ENCODE results near the gene OSBPL9. TPM values are rescaled to one million over a fixed set of nuclear protein-coding genes. Genes with fewer than 3 reads are reported as not detected.

The OSBPL9 gene
- total and polyA plus RNA-seq, 10 of the 15 experiments (the other 5 are each of a cell fraction or from before 2014, with no cell fraction given) = 25.9 to 156 (median 108) TPM

GRCh38 chr1:51731998-51732397, 115.1 kb downstream of the OSBPL9 start (continued):
- no peak for TF ChIP-seq TAF1 (IDR thresholded peaks at IDR 0.05; ENCODE audit: borderline replicate concordance, low read depth, low read length)
- no peak for TF ChIP-seq CBFB (IDR thresholded peaks at IDR 0.05; ENCODE audit: low read depth)
- no peak for TF ChIP-seq SRF (IDR thresholded peaks at IDR 0.05; ENCODE audit: low read depth in 2 of 2, low read length in 2 of 2)
- no peak for TF ChIP-seq SMARCA5 (IDR thresholded peaks at IDR 0.05)
- TF ChIP-seq RFX5 (IDR thresholded peaks at IDR 0.05; ENCODE audit: low read depth, low read length) = no peak
- TF ChIP-seq TCF12 (IDR thresholded peaks at IDR 0.05; ENCODE audit: low read depth, low read length) = no peak
- no peak for TF ChIP-seq MTA3 (IDR thresholded peaks at IDR 0.05; ENCODE audit: borderline replicate concordance, low read length)
- TF ChIP-seq BCL11A (IDR thresholded peaks at IDR 0.05; ENCODE audit: low read depth, low read length) = no peak
- no peak for TF ChIP-seq KAT2A (conservative IDR thresholded peaks at IDR 0.05; ENCODE audit: control insufficient read depth, low read depth, low read length)

GRCh38 chr1:51732701-51733425, 116.0 kb downstream of the OSBPL9 start:
- CTCF ChIA-PET = interaction anchor here (1.0 to 2.9 kb wide), 10 partner anchors 8 to 297 kb away, joined by 3 to 21 read pairs (median 4); no protein-coding TSS in a partner anchor
- SMC1A ChIA-PET (ENCODE audit: uncharacterized antibody, unreplicated experiment) = interaction anchor here (0.9 to 11.5 kb wide), 13 partner anchors 8 to 227 kb away, joined by 3 to 154 read pairs (median 4); no protein-coding TSS in a partner anchor
- H3K27me3 ChIP-seq (replicated peaks in 1 of 2; ENCODE audit: control insufficient read depth in 2 of 2, insufficient read depth in 2 of 2, low read length in 1 of 2) = no peaks in the 10 kb centered on the region
- 82% methylated on average over 4 of the region's 4 CpGs for WGBS (ENCODE audit: insufficient coverage, insufficient replicate concordance, low lambda C conversion rate, missing lambda C conversion rate)
- peaks cover 16% of the 10 kb centered on the region for H3K4me1 ChIP-seq (ENCODE audit: control insufficient read depth, insufficient read depth, low read length)
- no TSS peak for BruUV-seq (replicated peaks)
- H3K4me2 ChIP-seq (ENCODE audit: control insufficient read depth, insufficient read depth) = peak overlapping the region; percentile 63
- peak overlapping the region; percentile 41 for H3K4me3 ChIP-seq
- in situ Hi-C loops (cut with MboI) (no loop called here), intact Hi-C loops (cut with micrococcal nuclease; ENCODE audit: unreplicated experiment) (loop anchor here (10.0 kb wide), 2 partner anchors 108 to 218 kb away; partner anchors contain the start of gene EPS15)
- no peak overlapping the region for H3K27ac ChIP-seq (ENCODE audit: control insufficient read depth, insufficient read depth)
- H3K36me3 ChIP-seq (ENCODE audit: control insufficient read depth in 2 of 2, insufficient read depth in 2 of 2, low read length in 1 of 2) = no peaks in the 10 kb centered on the region; a peak in 1 of 4 replicates
- no peaks in the 10 kb centered on the region for H3K9me3 ChIP-seq (replicated peaks; ENCODE audit: control insufficient read depth, insufficient read depth, low read length)
- no peak overlapping the region for H3K9ac ChIP-seq (ENCODE audit: control insufficient read depth, insufficient read depth, low read length)
- FAIRE-seq = no peak
- H2AFZ ChIP-seq (ENCODE audit: control insufficient read depth, low read depth, low read length) = no peak overlapping the region
- peaks cover 92% of the 10 kb centered on the region for H3K79me2 ChIP-seq (ENCODE audit: control insufficient read depth, insufficient read depth, low read length)
- DNase-seq (ENCODE audit: low read depth, low spot score) = no peak
- POLR2A ChIA-PET = interaction anchor here (0.6 to 10.0 kb wide), 7 partner anchors 7 to 241 kb away, joined by 3 to 99 read pairs (median 3); no protein-coding TSS in a partner anchor
- no peak for ATAC-seq
- RAD21 ChIA-PET (ENCODE audit: unreplicated experiment) = interaction anchor here (0.8 to 1.9 kb wide), 8 partner anchors 8 to 218 kb away, joined by 3 to 5 read pairs (median 4); no protein-coding TSS in a partner anchor
- H4K20me1 ChIP-seq (ENCODE audit: control insufficient read depth, insufficient read depth) = no peaks in the 10 kb centered on the region
- no peak for TF ChIP-seq MEF2A (IDR thresholded peaks at IDR 0.05; ENCODE audit: insufficient read depth, low read depth, low read length)
- no peak for TF ChIP-seq E2F4 (IDR thresholded peaks at IDR 0.05; ENCODE audit: low read depth, low read length)
- TF ChIP-seq SMARCA5 (IDR thresholded peaks at IDR 0.05) = no peak
- TF ChIP-seq RB1 (IDR thresholded peaks at IDR 0.05; ENCODE audit: borderline replicate concordance) = no peak
- no peak for TF ChIP-seq ZBTB40 (IDR thresholded peaks at IDR 0.05; ENCODE audit: borderline replicate concordance)
- no peak for TF ChIP-seq MTA2 (IDR thresholded peaks at IDR 0.05; ENCODE audit: low read depth)
- TF ChIP-seq USF2 (IDR thresholded peaks at IDR 0.05; ENCODE audit: borderline replicate concordance, low read depth, low read length) = no peak
